ENCODE data around the gene USH2A.
"Not testable (repeated sequence)": the region's sequence is repeated elsewhere in the genome, so short reads cannot be mapped to it uniquely, and the experiment has no call there.

Gene USH2A

DNA sequence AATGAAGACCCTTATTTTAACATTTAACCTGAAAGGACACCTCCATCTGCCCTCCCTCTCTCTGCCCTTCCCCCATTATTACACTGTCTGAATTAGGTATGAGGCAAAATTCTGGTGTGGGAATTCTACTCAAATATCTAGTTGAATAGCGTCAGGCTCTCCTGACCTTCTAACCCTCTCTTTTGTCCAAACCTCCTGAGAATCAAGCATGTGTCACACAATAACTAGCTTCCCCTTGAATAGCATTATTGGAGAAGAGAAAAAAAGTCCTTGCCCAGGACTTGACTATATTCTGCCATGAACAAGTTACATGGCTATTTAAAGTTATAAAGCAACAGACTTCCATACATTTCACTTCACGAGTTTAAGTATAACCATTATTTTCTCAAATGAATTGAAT, 35.5 kb downstream of the USH2A start:
- DNase-seq: no peak

DNA sequence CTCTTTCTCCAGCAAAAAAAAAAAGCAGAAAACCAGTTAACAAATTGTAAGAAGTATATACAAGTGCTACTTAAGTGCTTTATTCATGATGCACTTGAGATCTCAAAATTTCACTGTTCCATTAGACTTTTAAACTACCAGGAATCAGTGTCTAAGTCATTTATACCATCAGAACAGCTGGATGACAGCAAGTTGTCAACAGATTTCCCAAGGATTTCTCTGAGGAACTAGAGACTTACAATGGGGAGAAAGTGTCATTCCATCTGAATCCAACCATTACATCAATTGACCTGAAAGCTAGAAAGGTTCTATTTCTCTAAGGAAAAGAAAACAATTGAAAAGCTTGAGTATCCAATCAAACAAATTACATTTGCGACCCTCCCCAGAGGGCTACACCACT, 43.8 kb downstream of the USH2A start:
- no peak for DNase-seq

DNA sequence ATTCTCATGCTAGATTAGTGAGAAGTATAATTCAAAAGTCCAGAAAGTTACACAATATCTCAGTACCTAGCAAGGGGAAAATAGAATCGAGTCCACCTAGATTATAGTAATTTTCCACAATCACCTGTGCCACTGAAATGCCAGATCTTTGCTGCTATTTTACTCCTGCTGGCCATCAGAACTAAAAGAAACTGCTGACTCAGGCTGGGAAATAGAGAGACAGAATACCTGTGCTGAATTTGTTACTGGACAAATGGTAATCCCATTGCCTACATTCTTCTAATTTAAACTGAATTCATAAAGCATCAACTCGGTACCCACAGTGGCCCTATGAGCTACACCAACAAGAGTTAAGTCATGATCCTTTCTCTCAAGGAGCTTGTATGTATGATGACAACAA, 55.0 kb downstream of the USH2A start:
- DNase-seq: no peak

DNA sequence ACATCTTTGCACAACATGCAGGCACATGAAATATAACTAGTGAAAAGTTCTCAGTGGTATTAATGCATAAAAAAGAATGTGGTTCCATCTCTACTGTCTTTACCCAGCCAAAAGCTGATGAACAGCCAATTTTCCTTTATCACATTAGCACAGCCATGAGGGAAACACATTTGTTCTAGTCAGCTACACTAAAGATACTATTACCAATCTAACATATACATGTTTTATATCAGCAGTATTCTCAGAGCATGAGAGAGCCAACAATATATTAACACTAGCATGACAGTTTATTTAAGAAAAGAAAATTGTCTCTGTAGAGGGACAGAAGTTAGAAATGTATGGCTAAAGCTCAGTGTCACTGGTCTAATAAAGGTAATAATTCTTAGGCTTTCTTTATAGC, 56.3 kb downstream of the USH2A start:
- no peak for DNase-seq

DNA sequence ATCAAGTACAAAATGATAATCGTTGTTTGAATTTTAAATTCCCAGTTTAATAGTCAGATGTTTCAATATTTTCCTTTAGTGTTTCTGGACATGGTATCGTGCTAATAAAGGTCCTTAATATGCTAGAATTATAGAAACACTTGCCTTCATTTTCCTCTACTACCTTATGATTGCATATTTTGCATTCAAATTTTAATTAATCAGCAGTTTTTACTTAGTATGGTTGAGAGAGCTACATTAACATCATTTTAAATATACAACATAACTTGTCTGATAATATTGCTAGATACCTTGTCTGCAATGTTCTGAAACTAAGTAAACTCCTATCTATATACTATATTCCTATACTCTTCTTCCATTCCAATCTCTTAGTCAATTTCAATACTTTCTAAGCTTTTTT, 66.3 kb downstream of the USH2A start:
- DNase-seq: no peak

DNA sequence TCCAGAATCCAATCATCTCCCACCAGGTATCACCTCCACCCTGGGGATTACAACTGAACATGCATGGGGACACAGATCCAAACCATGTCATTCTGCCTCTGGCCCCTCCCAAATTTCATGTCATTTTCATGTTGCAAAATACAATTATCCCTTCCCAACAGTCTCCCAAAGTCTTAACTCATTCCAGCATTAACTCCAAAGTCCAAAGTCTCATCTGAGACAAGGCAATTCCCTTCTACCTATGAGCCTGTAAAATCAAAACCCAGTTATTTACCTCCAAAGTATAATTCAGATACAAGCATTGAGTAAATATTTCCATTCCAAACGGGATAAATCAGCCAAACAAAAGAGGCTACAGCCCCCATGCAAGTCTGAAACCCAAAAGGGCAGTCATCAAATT, 73.1 kb downstream of the USH2A start:
- no peak for DNase-seq

DNA sequence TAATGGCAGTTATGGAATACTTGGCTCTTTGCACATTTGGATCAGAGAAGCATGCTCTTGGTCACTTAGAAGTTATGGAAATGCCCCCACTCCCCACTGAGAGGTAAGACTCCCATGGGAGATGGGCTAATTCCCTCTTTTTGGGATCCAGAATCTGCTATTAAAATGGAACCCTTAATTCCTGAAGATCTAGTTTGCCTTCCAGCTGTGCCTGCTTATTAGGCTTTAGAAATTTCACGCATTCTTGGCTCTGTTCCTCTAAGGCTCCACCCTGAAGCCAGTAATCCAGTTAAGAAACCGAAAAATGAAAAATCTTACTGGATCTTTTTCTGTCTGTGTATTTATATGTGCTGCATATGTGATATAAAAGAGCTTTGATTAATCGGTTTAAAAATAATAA, 76.7 kb downstream of the USH2A start:
- DNase-seq: no peak

DNA sequence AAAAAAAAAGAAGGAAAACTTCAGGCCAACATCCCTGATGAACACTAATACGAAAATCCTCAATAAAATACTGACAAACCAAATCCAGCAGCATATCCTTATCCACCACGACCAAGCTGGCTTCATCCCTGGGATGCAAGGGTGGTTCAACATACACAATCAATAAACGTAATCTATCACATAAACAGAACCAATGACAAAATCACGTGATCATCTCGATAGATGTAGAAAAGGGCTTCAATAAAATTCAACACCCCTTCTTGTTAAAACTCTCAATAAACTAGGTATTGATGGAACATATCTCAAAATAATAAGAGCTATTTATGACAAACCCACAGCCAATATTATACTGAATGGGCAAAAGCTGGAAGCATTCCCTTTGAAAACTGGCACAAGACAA, 82.7 kb downstream of the USH2A start:
- DNase-seq: not testable (repeated sequence)

DNA sequence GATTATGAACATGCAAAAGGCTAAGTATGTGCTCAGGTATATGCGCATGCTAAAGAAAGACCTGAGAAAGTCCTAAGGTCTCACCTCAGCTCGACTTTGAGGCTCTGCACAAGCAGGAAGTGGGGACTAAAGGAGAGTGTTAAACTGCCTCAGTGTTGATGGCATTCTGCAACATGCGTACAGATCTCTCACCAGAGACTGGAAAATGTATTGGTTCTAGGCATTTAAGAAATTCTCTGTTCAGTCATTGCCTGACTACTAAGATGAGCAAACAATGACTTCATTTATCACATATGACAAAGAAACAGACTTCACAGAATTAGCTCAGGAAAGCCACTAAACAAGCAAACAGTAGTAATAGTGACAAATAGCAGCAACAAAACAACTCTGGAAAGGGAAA, 90.8 kb downstream of the USH2A start:
- peak; percentile 17 for DNase-seq

DNA sequence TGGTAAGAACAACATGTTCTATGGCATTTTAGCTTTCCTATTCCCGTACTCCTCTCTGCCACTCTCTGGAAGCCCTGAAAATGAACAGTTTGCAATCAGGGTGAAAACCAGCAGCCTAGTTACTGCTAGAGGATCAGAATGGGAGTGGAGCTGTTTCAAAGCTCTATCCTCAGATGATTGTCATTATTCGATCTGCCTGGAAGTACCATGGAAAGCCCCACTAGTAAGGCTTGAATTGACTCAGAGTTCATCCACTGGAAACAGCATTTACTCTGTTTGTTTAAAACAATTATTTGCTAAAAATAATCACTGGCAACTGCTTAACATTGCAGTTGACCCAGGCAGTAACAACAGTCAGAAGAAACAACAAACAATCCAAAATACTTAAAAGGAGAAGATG, 91.2 kb downstream of the USH2A start:
- no peak for DNase-seq

DNA sequence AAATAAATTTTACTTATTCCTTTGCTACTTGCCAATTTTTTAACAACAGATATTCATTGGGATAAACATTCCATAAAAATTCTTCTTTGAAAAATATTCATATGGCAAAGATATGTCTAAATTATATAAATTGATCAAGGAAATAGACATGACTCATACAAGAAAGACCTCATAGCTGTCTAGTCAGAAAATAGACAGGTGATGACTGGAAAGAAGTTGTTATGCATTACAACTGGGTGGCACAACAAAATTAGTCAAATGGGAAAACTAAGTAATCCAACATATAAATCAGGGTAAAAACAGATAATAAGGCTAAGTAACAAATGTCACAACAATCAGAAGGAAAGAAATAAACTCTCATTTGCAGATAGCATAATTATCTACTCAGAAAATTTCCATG, 92.0 kb downstream of the USH2A start:
- no peak for DNase-seq

DNA sequence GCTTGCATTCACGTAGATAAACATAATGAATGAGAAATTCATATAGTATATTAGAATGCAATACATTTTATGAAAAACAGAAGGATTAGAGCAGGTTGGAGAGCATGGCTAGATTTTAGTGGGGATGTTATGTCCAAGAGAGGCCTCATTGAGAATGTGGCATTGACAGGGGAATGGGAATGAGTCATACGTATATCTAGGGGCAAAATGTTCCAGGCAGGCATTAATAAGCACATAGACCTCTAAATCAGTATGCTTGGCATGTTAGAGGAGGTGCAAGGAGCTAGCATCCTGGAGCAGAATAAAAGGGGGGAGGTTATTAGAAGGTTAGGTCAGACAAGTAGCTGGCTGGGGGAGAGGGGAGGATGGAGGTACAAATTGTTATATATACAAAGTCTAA, 93.0 kb downstream of the USH2A start:
- no peak for DNase-seq

DNA sequence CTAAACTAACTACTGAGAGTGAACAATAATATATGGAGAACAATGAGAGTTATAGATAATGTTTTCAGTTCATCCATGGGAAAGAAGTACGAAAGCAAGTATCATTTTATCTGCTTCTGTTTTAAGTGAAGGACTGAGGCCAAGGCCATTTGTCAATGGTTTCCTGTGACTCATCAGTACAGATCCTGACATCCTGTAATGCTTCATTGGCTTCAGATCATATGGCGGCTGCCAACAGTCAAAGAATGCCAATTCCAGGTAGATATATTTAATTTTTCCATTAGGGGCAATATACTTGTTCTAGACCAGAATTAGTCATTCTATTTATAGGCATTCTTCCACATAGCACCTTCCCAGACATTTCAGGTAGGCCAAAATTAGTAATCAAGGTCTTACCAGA, 97.3 kb downstream of the USH2A start:
- no peak for DNase-seq

DNA sequence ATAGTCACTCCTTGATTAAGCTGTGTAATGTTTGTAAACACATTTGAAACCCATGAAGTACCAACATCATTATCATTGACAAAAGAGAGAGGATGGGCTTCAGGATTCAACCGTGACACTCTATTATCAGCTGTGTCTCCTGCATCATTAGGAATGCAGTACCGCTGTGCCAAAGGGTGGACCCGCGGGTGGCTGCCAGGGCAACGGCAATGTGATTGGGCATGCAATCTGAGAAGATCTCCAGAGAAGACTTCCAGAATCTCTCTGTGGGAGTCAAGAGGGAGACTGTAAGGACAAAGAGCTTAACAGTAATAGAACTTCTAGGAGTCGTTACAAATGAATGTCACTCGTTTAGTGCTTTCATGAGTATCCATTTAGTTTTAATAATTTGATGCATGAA, 97.9 kb downstream of the USH2A start:
- no peak for DNase-seq

DNA sequence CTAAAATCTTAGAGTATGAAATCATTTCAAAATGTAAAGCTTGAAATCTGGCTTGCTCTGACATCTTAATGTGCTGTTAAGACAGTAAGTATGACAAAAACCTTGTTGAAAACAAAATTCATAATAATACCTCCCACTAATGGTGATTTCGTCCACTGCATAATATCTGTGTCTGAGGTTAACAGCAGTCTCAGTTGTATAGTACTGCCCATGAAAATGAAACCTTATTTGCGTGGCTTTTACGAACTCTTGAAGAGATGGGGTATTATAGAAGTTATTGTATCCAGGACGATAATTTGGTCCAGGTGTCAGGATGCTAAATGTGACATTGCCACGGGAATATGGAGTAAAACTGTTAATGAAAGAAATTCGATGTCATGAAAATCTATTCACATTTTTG, 99.9 kb downstream of the USH2A start:
- no peak for DNase-seq

DNA sequence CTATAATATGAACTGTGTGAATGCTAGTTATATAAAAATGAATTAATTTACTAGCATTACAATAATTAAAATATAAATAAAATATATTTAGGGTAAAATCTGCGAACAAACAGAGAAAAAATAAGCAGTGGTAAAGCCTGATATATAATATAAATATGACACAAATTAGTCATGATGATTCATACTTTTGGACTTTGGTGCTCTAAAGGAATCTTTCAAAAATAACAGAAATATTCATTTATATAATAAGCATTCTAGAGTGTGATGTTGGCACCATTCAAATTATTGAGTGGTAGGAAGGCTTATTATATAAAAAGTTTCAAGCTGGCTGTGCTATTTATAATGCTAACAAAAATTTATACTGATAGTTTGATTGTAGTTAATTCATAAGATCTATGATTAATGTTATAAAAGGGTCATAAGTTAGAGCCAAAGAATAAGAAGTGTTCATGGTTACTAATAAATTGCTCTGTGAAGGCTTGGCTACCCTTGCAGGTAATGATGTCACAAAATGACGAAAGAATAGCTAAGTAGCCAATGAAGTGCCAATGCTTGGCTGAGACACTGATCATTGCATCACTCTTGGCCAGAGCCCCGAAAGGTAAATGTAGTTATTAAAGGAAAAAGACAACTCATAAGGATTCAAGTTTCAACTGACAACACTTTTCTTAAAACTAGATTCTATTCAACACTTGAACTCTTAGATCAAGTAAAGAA, 108.7 kb downstream of the USH2A start:
- DNase-seq: no peak

DNA sequence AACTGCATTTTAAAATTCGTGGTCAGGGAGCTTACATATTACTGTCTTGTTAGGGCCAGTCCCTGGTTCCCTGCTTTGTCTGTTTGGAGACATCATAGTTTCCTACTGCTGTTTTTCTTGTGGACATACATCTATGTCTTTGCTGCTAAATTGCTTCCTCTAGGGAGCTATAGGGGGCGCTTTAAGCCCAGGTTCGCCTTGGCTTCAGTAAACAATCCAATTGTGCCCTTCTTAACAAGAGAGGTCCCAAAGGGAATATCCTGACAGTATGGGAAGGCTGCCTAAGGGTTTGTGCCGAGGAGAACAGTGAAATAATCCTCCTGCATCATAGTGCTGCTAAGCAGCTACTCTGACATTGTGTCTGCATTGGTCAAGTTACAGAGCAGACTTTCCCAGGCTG, 112.5 kb downstream of the USH2A start:
- no peak for DNase-seq

DNA sequence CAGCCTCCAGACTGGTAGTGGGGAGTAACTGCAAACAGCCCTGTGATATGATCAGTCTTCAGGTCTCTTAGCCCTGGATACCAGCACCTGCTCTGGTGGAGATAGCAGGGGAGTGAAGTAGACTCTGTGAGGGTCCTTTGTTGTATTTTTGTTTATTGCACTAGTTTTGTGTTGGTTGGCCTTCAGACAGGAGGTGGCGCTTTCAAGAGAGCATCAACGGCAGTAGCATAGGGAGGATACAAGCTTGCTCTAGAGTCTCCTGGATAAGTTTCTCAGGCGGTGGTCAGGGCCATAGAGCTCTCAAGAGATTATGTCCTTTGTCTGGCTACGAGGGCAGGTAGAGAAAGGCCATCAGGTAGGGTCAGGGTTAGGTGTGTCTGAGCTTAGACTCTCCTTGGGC, 116.4 kb downstream of the USH2A start:
- no peak for DNase-seq

DNA sequence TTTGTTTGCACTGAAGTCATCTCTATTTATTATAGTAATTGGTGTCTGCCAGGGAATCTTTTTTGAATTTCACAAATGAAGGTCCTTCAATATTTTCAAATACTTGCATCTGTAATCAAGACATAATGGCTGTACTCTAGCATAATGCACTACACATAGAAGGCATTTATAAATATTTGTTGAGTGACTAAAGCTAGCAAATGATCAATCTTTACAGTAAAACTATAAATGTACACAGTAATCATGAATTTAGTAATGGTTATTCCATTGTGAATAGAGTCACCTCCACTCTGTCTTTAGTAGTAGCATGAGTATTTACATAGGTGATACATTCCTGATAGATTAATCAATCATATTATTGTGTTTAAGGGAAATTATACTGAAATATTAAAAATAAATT, 119.6 kb downstream of the USH2A start:
- no peak for DNase-seq

DNA sequence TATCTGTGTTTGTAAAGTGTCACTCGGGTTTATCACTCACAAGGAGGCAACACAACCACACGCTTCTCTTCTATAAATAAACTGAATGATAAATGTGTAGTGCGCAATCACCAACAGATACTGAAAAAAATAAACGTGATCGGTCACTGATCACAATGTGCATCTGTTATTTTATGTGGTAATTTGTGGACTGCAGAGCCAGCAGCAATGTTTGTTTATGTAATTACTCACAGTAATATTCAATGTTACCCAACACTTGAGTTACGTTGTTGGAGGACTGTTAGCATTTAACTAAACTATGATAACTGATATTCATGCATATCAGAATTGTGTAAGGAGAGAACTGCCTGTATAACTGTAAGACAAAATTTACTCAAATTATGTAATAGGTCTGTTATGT, 129.6 kb downstream of the USH2A start:
- no peak for DNase-seq

DNA sequence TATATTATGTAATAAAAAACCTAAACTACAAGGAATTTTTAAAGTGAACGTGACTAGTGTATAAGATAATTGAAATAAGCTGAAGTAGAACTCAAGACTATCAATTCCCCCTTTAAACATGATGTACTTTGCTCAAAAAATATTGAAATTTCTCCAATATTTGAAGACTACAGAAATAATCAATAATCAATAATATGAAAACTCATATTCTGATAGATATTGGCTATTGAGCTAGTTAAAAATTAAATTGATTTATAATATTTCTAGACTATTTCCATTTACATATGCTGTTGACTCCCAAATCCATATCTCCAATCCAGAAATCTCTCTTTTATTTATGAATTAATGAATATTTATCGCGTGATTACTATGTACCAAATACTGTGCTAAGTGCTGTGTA, 133.2 kb downstream of the USH2A start:
- no peak for DNase-seq

DNA sequence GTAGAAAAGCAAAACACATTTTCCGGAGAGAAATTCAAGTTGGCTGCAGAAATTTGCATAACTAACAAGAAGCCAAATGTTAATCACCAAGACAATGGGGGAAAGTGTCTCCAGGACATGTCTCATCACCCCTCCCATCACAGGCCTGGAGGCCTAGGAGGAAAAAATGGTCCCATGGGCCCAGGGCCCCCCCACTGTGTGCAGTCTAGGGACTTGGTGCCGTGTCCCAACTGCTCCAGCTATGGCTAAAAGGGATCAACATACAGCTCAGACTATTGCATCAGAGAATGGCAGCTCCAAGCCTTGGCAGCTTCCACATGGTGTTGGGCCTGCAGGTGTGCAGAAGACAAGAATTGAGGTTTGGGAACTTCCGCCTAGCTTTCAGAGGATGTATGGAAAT, 138.2 kb downstream of the USH2A start:
- DNase-seq: no peak

DNA sequence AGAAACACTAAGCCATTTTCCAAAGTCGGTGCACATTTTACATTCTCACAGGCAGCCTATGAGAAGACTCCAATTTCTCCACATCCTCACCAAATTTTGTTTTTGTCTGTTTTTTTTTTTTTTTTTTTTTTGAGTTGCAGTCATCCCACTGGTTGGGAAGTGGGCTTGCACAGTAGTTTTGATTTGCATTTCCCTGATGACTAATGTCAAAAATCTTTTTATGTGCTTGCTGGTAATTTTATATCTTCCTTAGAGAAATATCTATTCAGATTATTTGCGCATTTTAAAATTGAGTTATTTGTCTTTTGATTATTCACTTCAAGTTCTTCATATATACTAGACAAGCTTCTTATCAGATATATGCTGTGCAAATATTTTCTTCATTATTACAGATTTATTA, 141.5 kb downstream of the USH2A start:
- no peak for DNase-seq

DNA sequence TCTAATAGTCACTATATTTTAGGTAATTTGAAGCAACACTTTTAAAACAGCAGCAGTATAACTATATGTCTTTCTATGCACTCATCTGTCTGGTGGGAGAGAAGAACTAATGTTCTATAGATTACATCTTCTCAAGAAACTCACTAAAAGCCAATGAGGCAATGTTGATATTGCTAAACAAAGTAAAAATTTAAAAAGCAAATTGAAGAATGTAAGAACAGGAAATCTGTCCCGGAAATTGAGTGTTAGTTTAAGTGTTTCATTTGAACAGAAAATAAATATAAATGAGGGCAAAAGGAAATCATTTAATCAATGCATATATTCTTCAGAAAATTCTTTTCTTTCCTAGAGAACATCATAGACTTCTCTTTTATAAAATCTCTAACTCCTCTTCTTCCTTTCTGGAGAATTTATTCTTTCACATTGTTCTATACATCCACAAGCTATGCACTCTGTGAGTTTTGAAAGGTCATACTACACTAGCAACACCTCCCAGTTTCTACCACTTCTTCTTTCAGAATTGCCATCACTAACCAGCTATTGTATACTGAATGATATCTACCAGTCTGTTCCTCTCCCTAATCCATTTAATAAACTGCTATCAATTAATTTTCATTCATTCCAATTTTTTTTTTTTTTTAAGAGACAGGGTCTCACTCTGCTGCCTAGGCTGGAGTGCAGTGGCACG, 153.0 kb downstream of the USH2A start:
- DNase-seq: no peak

DNA sequence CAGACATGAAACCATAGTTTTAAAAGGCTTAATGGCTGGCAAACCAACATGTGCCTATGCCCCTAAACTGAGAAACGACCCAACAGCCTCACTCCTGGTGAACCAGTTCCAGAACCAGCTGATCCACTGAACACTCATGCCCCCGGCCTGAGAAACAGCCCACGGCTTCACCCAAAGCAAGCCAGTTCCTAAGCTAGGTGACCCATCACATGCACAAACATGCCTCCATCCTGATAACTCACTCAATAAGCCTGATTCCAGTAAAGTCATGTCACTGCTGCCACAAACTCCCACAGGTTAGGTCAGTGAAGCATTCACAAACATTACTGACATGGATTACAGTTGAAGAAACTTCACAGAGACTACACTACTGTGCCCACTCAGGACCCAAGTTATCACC, 161.6 kb downstream of the USH2A start:
- no peak for DNase-seq

All from activated CD4-positive, alpha-beta T cell treated with anti-CD3 and anti-CD28 coated beads, Interleukin-10, Interleukin-2, amounts not matched to agents 100 ng/mL and 50 ng/mL, durations not matched to agents 16 hours and 8 hours (primary cell).